Endometrial microvascular endothelial cells (primary cell): ENCODE data around the gene PRPSAP2. TPM values are rescaled to one million over a fixed set of nuclear protein-coding genes. Genes with fewer than 3 reads are reported as not detected.
"Not testable (repeated sequence)": the region's sequence is repeated elsewhere in the genome, so short reads cannot be mapped to it uniquely, and the experiment has no call there.

ENCODE experiments used
- in situ Hi-C: cut with HindIII; loops from 2 replicates; pipeline ENCODE4 v1.10.0; 2017; ENCODE audit warnings: low sequenced_read_pairs, low pct_unique_long_range_greater_than_20kb; ENCODE audit errors: inconsistent ontology term
- total RNA-seq: library from RNA; depleted of rRNA; stranded (reverse); fragments of >200 nt; gene quantifications from one replicate; pipeline ENCODE4 v1.2.3, GENCODE V29; 2015; ENCODE audit errors: inconsistent ontology term

The PRPSAP2 gene
- total RNA-seq, 1 donor from 2014 or later: 33.0 TPM

GRCh38 chr17:18877104-18877645 lies 19.2 kb downstream of the PRPSAP2 start:
- in situ Hi-C loops: no loop called here

GRCh38 chr17:18888766-18889290 lies 30.9 kb downstream of the PRPSAP2 start:
- in situ Hi-C loops: no loop called here

DNA sequence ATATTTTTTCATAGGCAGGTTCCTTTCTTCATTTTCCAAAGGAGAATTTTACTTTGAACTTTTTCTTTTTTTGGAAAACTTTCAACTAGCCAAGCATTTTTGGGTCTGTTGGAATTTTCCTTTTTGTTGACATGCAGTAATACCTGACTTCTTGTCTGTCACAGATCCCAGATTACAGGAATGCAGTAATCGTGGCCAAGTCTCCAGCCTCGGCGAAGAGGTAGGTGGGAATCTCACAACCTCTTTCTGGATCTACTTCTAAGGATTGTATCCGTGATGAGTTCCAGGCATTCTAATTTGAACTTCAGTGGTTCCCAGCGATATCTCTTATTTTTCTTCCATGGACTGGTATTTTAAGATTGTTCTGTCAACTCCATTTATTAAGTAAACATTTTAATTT lies 31.7 kb downstream of the PRPSAP2 start:
- in situ Hi-C loops: no loop called here

- in situ Hi-C loops: no loop called here
These were observed 33.6 kb downstream of the PRPSAP2 start for GRCh38 chr17:18891541-18891940.

- in situ Hi-C loops: no loop called here
These were observed 38.2 kb downstream of the PRPSAP2 start for GRCh38 chr17:18896146-18896545.

- in situ Hi-C loops: no loop called here
These were observed 39.0 kb downstream of the PRPSAP2 start for GRCh38 chr17:18896947-18897346.

GRCh38 chr17:18904482-18904881 lies 46.6 kb downstream of the PRPSAP2 start:
- in situ Hi-C loops: no loop called here

DNA sequence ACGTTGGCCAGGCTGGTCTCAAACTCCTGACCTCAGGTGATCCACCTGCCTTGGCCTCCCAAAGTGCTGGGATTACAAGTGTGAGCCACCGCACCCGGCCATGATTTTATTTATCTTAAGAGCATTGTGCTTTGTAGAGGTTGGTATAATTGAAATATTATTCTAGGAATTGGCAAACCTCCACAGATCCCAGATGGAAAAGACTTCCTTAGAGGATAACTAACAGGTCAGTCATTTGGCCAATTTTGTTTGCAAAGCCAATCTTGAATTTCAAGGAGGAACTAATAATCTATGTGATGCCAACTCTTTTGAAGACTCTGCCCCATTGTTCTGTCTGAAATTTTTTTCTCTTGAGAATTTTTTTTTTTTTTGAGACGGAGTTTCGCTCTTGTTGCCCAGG lies 47.3 kb downstream of the PRPSAP2 start:
- in situ Hi-C loops: no loop called here

DNA sequence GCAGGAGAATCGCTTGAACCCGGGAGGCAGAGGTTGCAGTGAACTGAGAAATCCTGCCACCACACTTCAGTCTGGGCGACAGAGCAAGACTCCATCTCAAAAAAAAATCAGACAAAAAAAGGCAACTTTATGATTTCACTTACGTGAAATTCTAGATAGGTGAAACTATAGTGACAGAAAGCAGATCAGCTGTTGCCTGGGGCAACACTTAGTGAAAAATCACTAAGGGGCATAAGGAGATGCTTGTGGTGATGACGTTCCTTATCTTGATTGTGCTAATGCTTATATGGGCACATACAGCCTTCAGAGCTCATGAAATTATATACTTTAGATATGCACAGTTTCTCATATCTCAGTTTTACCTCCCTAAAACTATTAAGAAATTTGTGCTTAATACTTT lies 52.4 kb downstream of the PRPSAP2 start:
- in situ Hi-C loops: no loop called here

DNA sequence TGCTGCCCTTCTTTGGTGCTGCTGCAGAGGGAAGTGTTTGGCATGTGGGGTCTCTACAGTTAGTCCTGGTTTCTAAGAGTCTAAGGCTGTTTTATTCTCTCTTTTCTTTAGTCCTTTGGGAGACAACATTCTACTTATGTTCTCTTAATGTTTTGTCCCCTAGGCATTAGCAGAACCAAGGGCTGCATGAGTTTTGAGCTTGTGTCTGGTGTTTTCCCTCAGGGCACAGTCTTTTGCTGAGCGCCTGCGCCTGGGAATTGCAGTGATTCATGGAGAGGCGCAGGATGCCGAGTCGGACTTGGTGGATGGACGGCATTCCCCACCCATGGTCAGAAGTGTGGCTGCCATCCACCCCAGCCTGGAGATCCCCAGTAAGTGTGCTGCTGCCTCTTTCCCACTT lies 53.0 kb downstream of the PRPSAP2 start:
- in situ Hi-C loops: no loop called here

GRCh38 chr17:18916816-18917500 lies 59.0 kb downstream of the PRPSAP2 start:
- in situ Hi-C loops: no loop called here

DNA sequence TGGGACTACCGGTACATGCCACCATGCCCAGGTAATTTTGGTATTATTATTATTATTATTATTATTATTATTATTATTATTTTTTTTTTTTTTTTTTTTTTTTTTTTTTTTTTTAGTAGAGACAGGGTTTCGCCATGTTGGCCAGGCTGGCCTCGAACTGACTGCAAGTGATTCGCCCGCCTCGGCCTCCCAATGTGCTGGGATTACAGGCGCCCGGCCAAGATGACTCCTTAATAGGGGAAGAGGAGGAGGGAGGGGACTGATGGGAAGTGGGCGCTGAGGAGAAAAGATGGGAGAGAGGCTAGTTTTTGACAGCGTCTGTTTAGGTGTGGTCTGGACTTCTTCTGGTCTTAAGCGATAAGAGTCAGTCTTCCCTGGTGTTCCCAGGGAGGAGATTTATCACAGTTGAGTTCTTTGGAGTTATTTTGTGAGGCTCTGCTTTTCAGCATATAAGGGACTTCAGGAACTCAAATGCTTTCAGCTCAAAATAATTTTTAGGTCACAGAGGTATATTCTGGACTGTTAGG lies 59.6 kb downstream of the PRPSAP2 start:
- in situ Hi-C loops: no loop called here

- in situ Hi-C loops: no loop called here
These were observed 62.0 kb downstream of the PRPSAP2 start for GRCh38 chr17:18919963-18920362.

- in situ Hi-C loops: no loop called here
These were observed 63.0 kb downstream of the PRPSAP2 start for GRCh38 chr17:18920911-18921441.

DNA sequence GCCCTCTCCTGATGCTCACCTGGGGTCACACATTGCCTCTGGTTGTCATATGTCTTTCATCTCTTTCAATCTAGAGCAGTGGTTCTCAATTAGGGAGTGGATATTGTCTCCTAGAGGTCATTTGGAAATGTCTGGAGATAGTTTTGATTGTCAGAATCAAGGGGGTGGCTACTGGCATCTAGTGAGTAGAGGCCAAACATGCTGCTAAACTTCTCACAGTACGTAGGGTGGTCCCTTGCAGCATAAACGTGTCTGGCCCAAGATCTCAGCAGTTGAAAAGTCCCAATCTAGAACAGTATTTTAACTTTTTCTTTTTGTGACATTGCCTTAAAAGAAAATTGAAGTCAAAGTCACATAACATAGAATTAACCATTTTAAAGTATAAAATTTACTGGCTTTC lies 63.6 kb downstream of the PRPSAP2 start:
- in situ Hi-C loops: no loop called here

DNA sequence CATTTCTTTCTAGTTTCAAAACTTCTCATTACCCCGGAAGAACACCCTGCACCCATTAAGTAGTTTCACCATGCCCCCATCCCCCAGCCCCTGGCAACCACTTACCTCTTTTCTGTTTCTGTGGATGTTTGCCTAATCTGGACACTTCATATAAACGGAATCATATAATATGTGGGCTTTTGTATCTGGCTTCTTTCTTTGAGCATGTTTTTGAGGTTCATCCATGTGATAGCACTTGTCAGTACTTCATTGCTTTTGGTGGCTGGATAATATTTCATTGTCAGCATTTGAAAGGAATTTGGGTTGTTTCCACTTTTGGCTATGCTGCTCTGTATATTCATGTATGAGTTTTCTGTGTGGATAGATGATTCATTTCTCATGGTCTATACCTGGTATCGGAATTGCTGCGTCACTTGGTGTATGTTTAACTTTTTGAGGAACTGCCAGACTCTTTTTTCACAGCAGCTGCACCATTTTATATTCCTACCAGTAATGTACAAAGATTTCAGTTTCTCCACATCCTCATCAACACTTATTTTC lies 64.1 kb downstream of the PRPSAP2 start:
- in situ Hi-C loops: no loop called here

DNA sequence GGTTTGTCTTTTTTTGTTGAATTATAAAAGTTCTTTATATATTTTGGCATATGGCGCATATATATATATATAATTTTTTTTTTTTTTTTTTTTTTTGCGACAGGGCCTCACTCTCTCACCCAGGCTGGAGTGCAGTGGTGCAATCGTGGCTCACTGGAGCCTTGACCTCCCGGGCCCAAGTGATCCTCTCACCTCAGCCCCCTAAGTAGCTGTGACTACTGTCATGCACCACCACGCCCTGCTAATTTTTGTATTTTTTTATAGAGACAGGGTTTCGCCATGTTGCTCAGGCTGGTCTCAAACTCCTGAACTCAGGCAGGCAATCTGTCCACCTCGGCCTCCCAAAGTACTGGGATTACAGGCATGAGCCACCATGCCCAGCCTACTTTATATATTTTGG lies 64.7 kb downstream of the PRPSAP2 start:
- in situ Hi-C loops: not testable (repeated sequence)

DNA sequence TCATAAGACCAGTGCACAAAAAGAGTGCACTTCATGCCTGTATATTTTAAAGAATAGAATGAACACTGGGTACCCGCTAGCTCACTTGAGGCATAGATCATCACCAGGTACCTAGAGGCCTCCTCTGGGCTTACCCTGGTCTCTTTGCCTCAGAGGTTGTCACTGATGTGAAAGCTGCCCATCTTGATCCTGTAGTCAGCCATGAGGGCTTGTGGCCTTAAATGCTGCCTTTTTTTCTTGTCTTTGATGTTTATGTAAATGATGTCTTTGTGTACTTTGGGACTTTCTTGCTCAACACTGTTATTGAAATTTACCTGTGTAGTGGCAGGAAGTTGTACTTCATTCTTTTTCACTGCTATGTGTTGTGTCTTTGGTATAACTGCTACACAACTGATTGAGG lies 67.3 kb downstream of the PRPSAP2 start:
- in situ Hi-C loops: no loop called here

DNA sequence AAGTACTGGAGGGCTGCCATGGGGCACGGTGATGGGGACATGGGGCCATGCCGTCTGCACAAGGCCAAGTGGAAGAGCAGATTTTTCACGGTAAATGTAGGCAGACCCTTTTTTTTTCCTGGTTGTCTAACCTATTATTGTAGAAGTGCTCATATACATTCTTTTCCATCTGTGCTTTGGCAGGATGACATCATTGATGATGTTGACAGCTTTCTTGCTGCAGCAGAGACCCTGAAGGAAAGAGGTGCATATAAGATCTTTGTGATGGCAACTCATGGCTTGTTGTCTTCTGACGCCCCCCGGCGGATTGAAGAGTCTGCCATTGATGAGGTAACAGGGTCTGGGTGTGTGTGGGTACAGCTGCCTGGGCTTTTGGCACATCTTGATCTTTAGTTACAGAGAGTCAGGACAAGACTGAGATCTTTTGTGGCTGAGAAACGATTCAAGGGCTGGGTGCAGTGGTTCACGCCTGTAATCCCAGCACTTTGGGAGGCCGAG lies 70.7 kb downstream of the PRPSAP2 start:
- in situ Hi-C loops: no loop called here
